NB4 (cell line): ENCODE data around the gene CHST6.

Experiments used
- DNase-seq: peaks from one replicate; pipeline ENCODE4 v3.0.0; 2010; ENCODE audit warnings: low read depth
- H3K4me3 ChIP-seq: one replicate; pipeline ENCODE4 v1.5.1; 2011; ENCODE audit warnings: mild to moderate bottlenecking, low read depth, low read length, moderate library complexity
- CTCF ChIP-seq: IDR thresholded peaks from one replicate; pipeline ENCODE4 v1.5.1; 2012; ENCODE audit warnings: low read depth, low read length
- MYC ChIP-seq: IDR thresholded peaks from 2 replicates; pipeline ENCODE4 v1.6.1; 2011; ENCODE audit warnings: low read depth, low read length
- POLR2A ChIP-seq: IDR thresholded peaks from 2 replicates; pipeline ENCODE4 v1.6.1; 2011; ENCODE audit warnings: mild to moderate bottlenecking; ENCODE audit not compliant: insufficient read length; ENCODE audit errors: extremely low read depth
- TF ChIP-seq, protein P1 (sequence below): IDR thresholded peaks from 2 replicates; pipeline ENCODE4 v1.6.1; 2011; ENCODE audit warnings: low read depth, low read length

The CHST6 gene

GRCh38 chr16:75494661-75495075 lies 573 bp downstream of the CHST6 start:
- no peak for TF ChIP-seq POLR2A
- TF ChIP-seq, protein P1, sequence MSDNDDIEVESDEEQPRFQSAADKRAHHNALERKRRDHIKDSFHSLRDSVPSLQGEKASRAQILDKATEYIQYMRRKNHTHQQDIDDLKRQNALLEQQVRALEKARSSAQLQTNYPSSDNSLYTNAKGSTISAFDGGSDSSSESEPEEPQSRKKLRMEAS = no peak
- no peak for TF ChIP-seq CTCF
- TF ChIP-seq MYC = no peak
- DNase-seq = no peak
- no peak overlapping the region for H3K4me3 ChIP-seq

DNA sequence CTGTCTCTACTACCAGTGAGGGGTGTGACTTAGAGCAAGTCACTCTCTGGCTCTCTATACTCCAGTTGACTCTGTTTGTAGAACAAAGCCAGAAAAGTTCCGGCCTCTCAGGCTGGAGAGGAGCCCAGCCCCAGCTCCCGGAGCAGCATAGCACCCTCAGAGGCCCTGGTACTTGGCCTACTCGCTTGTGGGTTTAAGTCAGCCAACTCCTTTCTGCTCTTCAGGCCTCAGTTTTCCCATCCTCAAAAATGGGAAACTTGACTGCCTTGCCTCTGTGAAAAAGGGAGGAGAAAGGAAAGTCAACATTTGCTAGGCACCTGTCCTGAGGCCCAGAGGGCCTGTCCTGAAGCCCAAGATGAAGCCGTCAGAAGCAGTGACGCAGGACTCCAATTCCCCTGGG lies 1.1 kb downstream of the CHST6 start:
- no peak overlapping the region for H3K4me3 ChIP-seq
- DNase-seq = no peak
- no peak for TF ChIP-seq MYC
- TF ChIP-seq POLR2A = no peak
- TF ChIP-seq CTCF = no peak
- TF ChIP-seq, protein P1 = no peak

DNA sequence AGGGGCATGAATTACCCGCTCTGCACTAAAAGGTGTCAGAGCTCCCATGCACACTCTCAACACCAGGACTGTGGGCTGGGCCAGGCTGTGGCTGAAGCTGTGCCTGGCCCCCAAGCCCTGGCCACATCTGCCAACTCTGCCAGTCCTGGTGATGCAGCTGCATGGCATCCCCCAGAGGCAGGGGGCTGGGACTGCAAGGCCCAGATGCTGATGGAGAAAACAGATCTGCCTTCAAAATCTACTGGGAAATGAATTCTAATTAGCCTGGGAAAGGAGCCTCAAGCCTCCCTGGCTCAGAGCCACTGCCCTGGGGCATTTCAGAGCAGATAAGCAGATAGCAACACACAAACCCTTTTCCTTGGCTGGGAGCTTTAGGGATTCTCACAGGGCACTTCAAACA lies 3.4 kb downstream of the CHST6 start:
- DNase-seq = no peak
- no peak for TF ChIP-seq MYC
- TF ChIP-seq POLR2A = no peak
- peak; percentile 21 for TF ChIP-seq CTCF
- no peak overlapping the region for H3K4me3 ChIP-seq

DNA sequence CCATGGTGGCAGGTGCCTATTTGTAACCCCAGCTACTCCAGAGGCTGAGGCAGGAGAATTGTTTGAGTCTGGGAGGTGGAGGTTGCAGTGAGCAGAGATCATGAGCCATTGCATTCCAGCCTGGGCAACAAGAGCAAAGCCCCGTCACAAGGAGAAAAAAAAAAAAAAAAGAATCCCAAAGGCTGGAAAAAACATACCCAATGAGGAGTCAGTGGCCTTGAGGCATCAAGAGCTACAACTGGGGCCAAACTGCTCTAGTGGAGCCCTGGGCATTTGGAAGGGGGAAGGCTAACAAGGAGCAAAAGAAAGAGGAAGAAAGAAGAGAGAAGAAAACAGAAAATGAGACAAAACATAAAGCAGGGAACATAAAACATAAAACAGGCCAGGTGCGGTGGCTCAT lies 6.9 kb downstream of the CHST6 start:
- no peak for DNase-seq
- TF ChIP-seq, protein P1 = no peak
- TF ChIP-seq MYC (no peak), CTCF (no peak), POLR2A (no peak)
- no peak overlapping the region for H3K4me3 ChIP-seq

DNA sequence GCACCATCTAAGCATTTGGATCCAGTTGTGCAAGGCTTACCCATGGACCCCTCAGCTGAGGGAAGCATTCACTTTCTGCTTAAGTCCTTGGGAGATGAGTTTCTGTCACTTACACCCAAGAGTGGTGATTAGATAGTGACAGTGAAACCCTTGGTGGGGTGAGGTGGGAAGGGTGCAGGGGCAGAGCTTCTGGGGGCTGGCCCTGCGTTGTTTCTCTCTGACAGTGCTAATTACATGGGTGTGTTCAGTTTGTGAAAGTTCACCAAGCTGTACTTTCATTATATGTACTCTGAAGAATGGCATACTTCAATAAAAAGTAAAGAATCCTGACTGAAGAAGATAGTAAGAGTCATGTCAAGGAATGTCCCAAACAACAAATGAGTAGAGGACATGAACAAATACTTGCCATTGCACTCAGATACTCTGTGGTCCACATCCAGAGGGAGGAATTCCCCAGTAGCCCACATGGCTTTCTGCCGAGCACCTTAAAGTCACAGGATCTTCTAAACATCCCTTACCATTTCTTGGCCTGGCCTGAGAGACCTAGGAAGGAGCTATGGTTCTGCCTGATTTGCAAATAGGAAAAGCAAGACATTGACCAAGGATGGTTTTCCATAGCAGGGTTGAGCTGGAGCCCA lies 8.4 kb downstream of the CHST6 start:
- TF ChIP-seq POLR2A (no peak), MYC (no peak), CTCF (no peak)
- TF ChIP-seq, protein P1 = no peak
- H3K4me3 ChIP-seq = no peak overlapping the region
- DNase-seq = no peak

GRCh38 chr16:75486014-75486675 lies 9.1 kb downstream of the CHST6 start:
- TF ChIP-seq POLR2A (no peak), MYC (no peak), CTCF (no peak)
- TF ChIP-seq, protein P1 = no peak
- H3K4me3 ChIP-seq = no peak overlapping the region

More at GRCh38 chr16:75486014-75486675, 9.1 kb downstream of the CHST6 start:
- no peak for DNase-seq
